Duodenal mucosa (tissue), 2 donors: ENCODE measurements around the gene UGT1A8.

ENCODE experiments used
- H3K27ac ChIP-seq: one replicate; pipeline ENCODE4 v1.7.0; 2013; ENCODE audit warnings: low read depth, low read length
- H3K27me3 ChIP-seq, 2 donors: one replicate each; pipeline ENCODE4 v1.7.0; 2013; ENCODE audit warnings: low read length in 2 of 2, control low read depth in 1 of 2; ENCODE audit not compliant: insufficient read depth in 2 of 2, control insufficient read depth in 1 of 2
- H3K36me3 ChIP-seq, 2 donors: one replicate each; pipeline ENCODE4 v1.7.0; 2013; ENCODE audit warnings: low read length in 2 of 2, control low read depth in 1 of 2; ENCODE audit not compliant: insufficient read depth in 2 of 2, control insufficient read depth in 1 of 2
- H3K4me1 ChIP-seq, 2 donors: one replicate each; pipeline ENCODE4 v1.7.0; 2013; ENCODE audit warnings: low read length in 2 of 2, control low read depth in 1 of 2; ENCODE audit not compliant: insufficient read depth in 2 of 2, control insufficient read depth in 1 of 2
- H3K4me3 ChIP-seq, 2 donors: one replicate each; pipeline ENCODE4 v1.7.0; 2013; ENCODE audit warnings: low read length in 2 of 2, low read depth in 1 of 2
- H3K9ac ChIP-seq, 2 donors: one replicate each; pipeline ENCODE4 v1.7.0; 2013; ENCODE audit warnings: low read length in 2 of 2, low read depth in 1 of 2
- H3K9me3 ChIP-seq, 2 donors: one replicate each; pipeline ENCODE4 v1.7.0; 2013; ENCODE audit warnings: low read length in 2 of 2, control low read depth in 1 of 2; ENCODE audit not compliant: control insufficient read depth in 1 of 2

Gene UGT1A8

GRCh38 chr2:233803292-233803911, 186.0 kb downstream of the UGT1A8 start:
- Histone ChIP-seq H3K9me3 (no peaks in the 10 kb centered on the region), H3K4me1 (no peaks in the 10 kb centered on the region), H3K36me3 (no peaks in the 10 kb centered on the region), H3K27ac (no peak overlapping the region), H3K9ac (no peak overlapping the region), H3K27me3 (no peaks in the 10 kb centered on the region), H3K4me3 (no peak overlapping the region)

GRCh38 chr2:233803994-233804393, 186.6 kb downstream of the UGT1A8 start:
- no peaks in the 10 kb centered on the region for H3K27me3 ChIP-seq
- H3K9ac ChIP-seq, result no peak overlapping the region
- H3K9me3 ChIP-seq, result no peaks in the 10 kb centered on the region
- H3K27ac ChIP-seq, result no peak overlapping the region
- no peaks in the 10 kb centered on the region for H3K4me1 ChIP-seq
- H3K36me3 ChIP-seq, result no peaks in the 10 kb centered on the region
- H3K4me3 ChIP-seq, result no peak overlapping the region

- H3K9me3 ChIP-seq, result no peaks in the 10 kb centered on the region
- no peaks in the 10 kb centered on the region for H3K4me1 ChIP-seq
- H3K9ac ChIP-seq, result no peak overlapping the region
- H3K4me3 ChIP-seq, result no peak overlapping the region
- no peaks in the 10 kb centered on the region for H3K36me3 ChIP-seq
- no peak overlapping the region for H3K27ac ChIP-seq
- no peaks in the 10 kb centered on the region for H3K27me3 ChIP-seq
Measured at GRCh38 chr2:233807215-233807865, 189.9 kb downstream of the UGT1A8 start.

GRCh38 chr2:233807966-233808935, 190.8 kb downstream of the UGT1A8 start:
- H3K36me3 ChIP-seq, result no peaks in the 10 kb centered on the region
- no peak overlapping the region for H3K9ac ChIP-seq
- no peak overlapping the region for H3K4me3 ChIP-seq
- H3K27ac ChIP-seq, result no peak overlapping the region
- H3K9me3 ChIP-seq, result no peaks in the 10 kb centered on the region
- H3K27me3 ChIP-seq, result no peaks in the 10 kb centered on the region
- H3K4me1 ChIP-seq, result no peaks in the 10 kb centered on the region

- no peaks in the 10 kb centered on the region for H3K4me1 ChIP-seq
- no peak overlapping the region for H3K27ac ChIP-seq
Measured at GRCh38 chr2:233810385-233810784, 193.0 kb downstream of the UGT1A8 start.

GRCh38 chr2:233811087-233811486, 193.7 kb downstream of the UGT1A8 start:
- no peak overlapping the region for H3K4me3 ChIP-seq
- H3K9ac ChIP-seq, result no peak overlapping the region
- peaks cover 0 to 2% of the 10 kb centered on the region in 2 donors for H3K27me3 ChIP-seq
- H3K36me3 ChIP-seq, result no peaks in the 10 kb centered on the region
- no peaks in the 10 kb centered on the region for H3K9me3 ChIP-seq
- H3K27ac ChIP-seq, result no peak overlapping the region
- no peaks in the 10 kb centered on the region for H3K4me1 ChIP-seq

More at GRCh38 chr2:233810385-233810784, 193.0 kb downstream of the UGT1A8 start:
- Histone ChIP-seq H3K9ac (no peak overlapping the region), H3K27me3 (peaks cover 0 to 2% of the 10 kb centered on the region in 2 donors), H3K36me3 (no peaks in the 10 kb centered on the region), H3K4me3 (no peak overlapping the region), H3K9me3 (no peaks in the 10 kb centered on the region)

GRCh38 chr2:233811732-233812131, 194.3 kb downstream of the UGT1A8 start:
- Histone ChIP-seq H3K9me3 (no peaks in the 10 kb centered on the region), H3K9ac (no peak overlapping the region), H3K36me3 (no peaks in the 10 kb centered on the region), H3K27me3 (peaks cover 0 to 2% of the 10 kb centered on the region in 2 donors), H3K4me3 (no peak overlapping the region), H3K27ac (no peak overlapping the region), H3K4me1 (no peaks in the 10 kb centered on the region)

- no peak overlapping the region for H3K27ac ChIP-seq
- peaks cover 0 to 2% of the 10 kb centered on the region in 2 donors for H3K27me3 ChIP-seq
- H3K4me1 ChIP-seq, result peaks cover 0 to 5% of the 10 kb centered on the region in 2 donors
- no peak overlapping the region for H3K4me3 ChIP-seq
- no peak overlapping the region for H3K9ac ChIP-seq
- no peaks in the 10 kb centered on the region for H3K9me3 ChIP-seq
- no peaks in the 10 kb centered on the region for H3K36me3 ChIP-seq
Measured at GRCh38 chr2:233813236-233814055, 196.0 kb downstream of the UGT1A8 start.

- Histone ChIP-seq H3K36me3 (no peaks in the 10 kb centered on the region), H3K27ac (no peak overlapping the region), H3K27me3 (peaks cover 2 to 3% of the 10 kb centered on the region in 2 donors), H3K4me1 (peaks cover 0 to 5% of the 10 kb centered on the region in 2 donors), H3K9me3 (no peaks in the 10 kb centered on the region), H3K9ac (no peak overlapping the region), H3K4me3 (no peak overlapping the region)
Measured at GRCh38 chr2:233814056-233814835, 196.8 kb downstream of the UGT1A8 start.
